CD4-positive, alpha-beta memory T cell (primary cell): ENCODE measurements around the gene TMEM258. TPM values are rescaled to one million over a fixed set of nuclear protein-coding genes. Genes with fewer than 3 reads are reported as not detected.

Experiments
- CTCF ChIA-PET: fragments of 350-600 bp; sonication (Branson Sonifier 250); formaldehyde crosslinking; loops from one replicate; lab custom pipeline; 2021; ENCODE audit warnings: inconsistent platforms; ENCODE audit not compliant: partially characterized antibody; lab: Charles Lee
- POLR2A ChIA-PET: fragments of 350-600 bp; sonication (Branson Sonifier 250); formaldehyde crosslinking; loops from one replicate; lab custom pipeline; 2021; ENCODE audit not compliant: partially characterized antibody; lab: Charles Lee
- DNase-seq, 5 donors: peaks; one replicate each; pipeline versions ENCODE4 v3.0.0 to v3.0.0-alpha.2; 2020 to 2022; ENCODE audit warnings: mixed read lengths in 1 of 5
- H3K27ac ChIP-seq: one replicate; pipeline ENCODE4 v1.7.0; 2013; ENCODE audit warnings: low read depth, low read length
- H3K27me3 ChIP-seq: 2 replicates; pipeline ENCODE4 v1.7.0; 2013; ENCODE audit warnings: mild to moderate bottlenecking, low read length, moderate library complexity; ENCODE audit not compliant: insufficient read depth
- H3K36me3 ChIP-seq: 2 replicates; pipeline ENCODE4 v1.7.0; 2013; ENCODE audit warnings: mild to moderate bottlenecking, low read length, moderate library complexity; ENCODE audit not compliant: insufficient read depth
- H3K4me1 ChIP-seq: 2 replicates; pipeline ENCODE4 v1.7.0; 2013; ENCODE audit warnings: mild to moderate bottlenecking, low read length, moderate library complexity; ENCODE audit not compliant: insufficient read depth
- H3K4me3 ChIP-seq, 2 donors: one replicate each; pipeline ENCODE4 v1.7.0; 2013; ENCODE audit warnings: low read length in 2 of 2, mild to moderate bottlenecking in 1 of 2
- H3K9me3 ChIP-seq, 2 donors: one replicate each; pipeline ENCODE4 v1.7.0; 2013; ENCODE audit warnings: low read length in 2 of 2, control low read depth in 1 of 2; ENCODE audit not compliant: control insufficient read depth in 1 of 2
- H3K27ac Mint-ChIP-seq, 7 donors: one replicate each; pipeline ENCODE4 v1.8.0; 2020 to 2021; ENCODE audit warnings: mixed read lengths in 7 of 7, mild to moderate bottlenecking in 6 of 7, inconsistent platforms in 3 of 7, moderate library complexity in 3 of 7
- H3K27me3 Mint-ChIP-seq, 2 donors: one replicate each; pipeline ENCODE4 v1.8.0; 2020 to 2021; ENCODE audit warnings: mixed read lengths in 2 of 2
- H3K36me3 Mint-ChIP-seq, 2 donors: one replicate each; pipeline ENCODE4 v1.8.0; 2020 to 2021; ENCODE audit warnings: mixed read lengths in 2 of 2, inconsistent platforms in 1 of 2, mild to moderate bottlenecking in 1 of 2
- H3K4me1 Mint-ChIP-seq, 4 donors: one replicate each; pipeline ENCODE4 v1.8.0; 2020 to 2021; ENCODE audit warnings: mixed read lengths in 4 of 4, mild to moderate bottlenecking in 1 of 4
- H3K4me3 Mint-ChIP-seq, 8 donors: one replicate each; pipeline ENCODE4 v1.8.0; 2020 to 2021; ENCODE audit warnings: mixed read lengths in 8 of 8, mild to moderate bottlenecking in 7 of 8, moderate library complexity in 6 of 8, inconsistent platforms in 3 of 8
- H3K9me3 Mint-ChIP-seq, 8 donors: one replicate each; pipeline ENCODE4 v1.8.0; 2020 to 2021; ENCODE audit warnings: mixed read lengths in 8 of 8, mild to moderate bottlenecking in 5 of 8, inconsistent platforms in 3 of 8, moderate library complexity in 1 of 8
- intact Hi-C: fragments of 100-400 bp; cut with micrococcal nuclease; formaldehyde crosslinking; loops from one replicate; pipeline ENCODE4 v1.15.1; 2023
- polyA plus RNA-seq, 2 donors: library from polyadenylated mRNA; unstranded; fragments of 300-500 nt; fragmentation: Illumina TruSeq; gene quantifications; one replicate each; pipeline ENCODE4 v1.2.3, GENCODE V29; 2021
- total RNA-seq, 2 experiments: library from RNA; stranded (reverse); gene quantifications; one replicate each; pipeline ENCODE4 v1.2.3, GENCODE V29; 2021

The TMEM258 gene
- total and polyA plus RNA-seq, 4 experiments from 2014 or later: 113 to 276 (median 152) TPM

GRCh38 chr11:61787928-61788491 lies 4.4 kb downstream of the TMEM258 start:
- H3K4me3 ChIP-seq: no peak overlapping the region
- ChIA-PET POLR2A (interaction anchor here (1.3 to 1.5 kb wide), 2 partner anchors 15 to 179 kb away, joined by 3 to 4 read pairs; partner anchors contain the start of gene FTH1), CTCF (interaction anchor here (1.0 to 2.7 kb wide), 7 partner anchors 9 to 320 kb away, joined by 3 to 16 read pairs (median 4); no protein-coding TSS in a partner anchor)
- no peaks in the 10 kb centered on the region for H3K9me3 ChIP-seq
- Mint-ChIP-seq H3K4me3 (no peak overlapping the region), H3K9me3 (no peaks in the 10 kb centered on the region), H3K4me1 (peaks cover 8 to 40% (median 23%) of the 10 kb centered on the region in 4 donors), H3K27ac (peak overlapping the region in 1 of 7 donors; percentile 36), H3K36me3 (peaks cover 25 to 74% of the 10 kb centered on the region in 2 donors), H3K27me3 (no peaks in the 10 kb centered on the region)
- no peak for DNase-seq
- intact Hi-C loops: no loop called here
- H3K36me3 ChIP-seq: peaks cover 57% of the 10 kb centered on the region
- H3K27ac ChIP-seq: no peak overlapping the region
- peaks cover 9% of the 10 kb centered on the region for H3K4me1 ChIP-seq
- H3K27me3 ChIP-seq: no peaks in the 10 kb centered on the region

- H3K36me3 Mint-ChIP-seq: peaks cover 25 to 62% of the 10 kb centered on the region in 2 donors
- no peak overlapping the region for H3K4me3 Mint-ChIP-seq
- ChIA-PET POLR2A (interaction anchor here (0.7 kb wide), 1 partner anchor 22 kb away, joined by 3 read pairs; no protein-coding TSS in a partner anchor), CTCF (interaction anchor here (2.7 kb wide), 1 partner anchor 11 kb away, joined by 16 read pairs; no protein-coding TSS in a partner anchor)
- no peak overlapping the region for H3K27ac Mint-ChIP-seq
- peaks cover 2 to 21% (median 9%) of the 10 kb centered on the region in 4 donors for H3K4me1 Mint-ChIP-seq
- no peak overlapping the region for H3K27ac ChIP-seq
- DNase-seq: no peak
- no peaks in the 10 kb centered on the region for H3K9me3 Mint-ChIP-seq
- H3K27me3 Mint-ChIP-seq: no peaks in the 10 kb centered on the region
- intact Hi-C loops: no loop called here
- H3K27me3 ChIP-seq: no peaks in the 10 kb centered on the region
- no peaks in the 10 kb centered on the region for H3K9me3 ChIP-seq
- peaks cover 57% of the 10 kb centered on the region for H3K36me3 ChIP-seq
- no peak overlapping the region for H3K4me3 ChIP-seq
- H3K4me1 ChIP-seq: no peaks in the 10 kb centered on the region
These were observed 6.5 kb downstream of the TMEM258 start for GRCh38 chr11:61785837-61786402.

- ChIA-PET CTCF (interaction anchor here (1.3 to 1.5 kb wide), 2 partner anchors 13 to 298 kb away, joined by 3 to 4 read pairs; no protein-coding TSS in a partner anchor), POLR2A (no interaction called here)
- Histone ChIP-seq H3K4me1 (no peaks in the 10 kb centered on the region), H3K27me3 (no peaks in the 10 kb centered on the region), H3K4me3 (no peak overlapping the region), H3K9me3 (no peaks in the 10 kb centered on the region), H3K36me3 (peaks cover 47% of the 10 kb centered on the region), H3K27ac (no peak overlapping the region)
- intact Hi-C loops: no loop called here
- Mint-ChIP-seq H3K27ac (peak overlapping the region in 3 of 7 donors; percentile 22 to 59 (median 31)), H3K4me1 (peaks cover 0 to 8% (median under 1%) of the 10 kb centered on the region in 4 donors), H3K9me3 (no peaks in the 10 kb centered on the region), H3K36me3 (peaks cover 17 to 50% of the 10 kb centered on the region in 2 donors), H3K4me3 (no peak overlapping the region), H3K27me3 (no peaks in the 10 kb centered on the region)
- no peak for DNase-seq
These were observed 7.9 kb downstream of the TMEM258 start for GRCh38 chr11:61784506-61784805.

- H3K4me3 Mint-ChIP-seq: no peak overlapping the region
These were observed 8.5 kb downstream of the TMEM258 start for GRCh38 chr11:61783717-61784505.

GRCh38 chr11:61782841-61783240 lies 9.6 kb downstream of the TMEM258 start:
- H3K27ac ChIP-seq: no peak overlapping the region
- DNase-seq: no peak
- H3K36me3 ChIP-seq: peaks cover 31% of the 10 kb centered on the region
- H3K4me1 ChIP-seq: peaks cover 3% of the 10 kb centered on the region
- no peaks in the 10 kb centered on the region for H3K9me3 ChIP-seq
- Mint-ChIP-seq H3K4me1 (peaks cover 0 to 6% (median 2%) of the 10 kb centered on the region in 4 donors), H3K27me3 (no peaks in the 10 kb centered on the region), H3K36me3 (peaks cover 10 to 34% of the 10 kb centered on the region in 2 donors), H3K4me3 (no peak overlapping the region), H3K9me3 (no peaks in the 10 kb centered on the region), H3K27ac (no peak overlapping the region)
- H3K4me3 ChIP-seq: no peak overlapping the region
- CTCF ChIA-PET: interaction anchor here (1.5 kb wide), 1 partner anchor 14 kb away, joined by 4 read pairs; no protein-coding TSS in a partner anchor
- H3K27me3 ChIP-seq: no peaks in the 10 kb centered on the region
- POLR2A ChIA-PET: no interaction called here
- intact Hi-C loops: no loop called here

More at GRCh38 chr11:61783717-61784505, 8.5 kb downstream of the TMEM258 start:
- no peak overlapping the region for H3K27ac ChIP-seq
- H3K27me3 Mint-ChIP-seq: no peaks in the 10 kb centered on the region
- peak overlapping the region in 2 of 7 donors; percentile 24 to 74 for H3K27ac Mint-ChIP-seq
- no peaks in the 10 kb centered on the region for H3K9me3 Mint-ChIP-seq
- no peaks in the 10 kb centered on the region for H3K4me1 ChIP-seq
- intact Hi-C loops: no loop called here
- H3K9me3 ChIP-seq: no peaks in the 10 kb centered on the region
- H3K4me1 Mint-ChIP-seq: peaks cover 0 to 4% (median 0%) of the 10 kb centered on the region in 4 donors
- ChIA-PET POLR2A (no interaction called here), CTCF (interaction anchor here (1.3 to 1.5 kb wide), 2 partner anchors 13 to 298 kb away, joined by 3 to 4 read pairs; no protein-coding TSS in a partner anchor)
- peaks cover 42% of the 10 kb centered on the region for H3K36me3 ChIP-seq
- H3K4me3 ChIP-seq: no peak overlapping the region
- no peaks in the 10 kb centered on the region for H3K27me3 ChIP-seq
- DNase-seq: no peak
- peaks cover 14 to 44% of the 10 kb centered on the region in 2 donors for H3K36me3 Mint-ChIP-seq

GRCh38 chr11:61782299-61782698 lies 10.1 kb downstream of the TMEM258 start:
- intact Hi-C loops: no loop called here
- POLR2A ChIA-PET: no interaction called here

GRCh38 chr11:61781585-61781984 lies 10.8 kb downstream of the TMEM258 start:
- POLR2A ChIA-PET: interaction anchor here (1.5 kb wide), 1 partner anchor 10 kb away, joined by 5 read pairs; no protein-coding TSS in a partner anchor

More at GRCh38 chr11:61782299-61782698, 10.1 kb downstream of the TMEM258 start:
- H3K9me3 ChIP-seq: no peaks in the 10 kb centered on the region
- H3K4me1 ChIP-seq: peaks cover 6% of the 10 kb centered on the region
- Mint-ChIP-seq H3K27ac (peak overlapping the region in 1 of 7 donors; percentile 52), H3K36me3 (peaks cover 10 to 32% of the 10 kb centered on the region in 2 donors), H3K9me3 (no peaks in the 10 kb centered on the region), H3K27me3 (no peaks in the 10 kb centered on the region), H3K4me3 (no peak overlapping the region), H3K4me1 (peaks cover 0 to 9% (median 4%) of the 10 kb centered on the region in 4 donors)
- H3K4me3 ChIP-seq: no peak overlapping the region
- peaks cover 27% of the 10 kb centered on the region for H3K36me3 ChIP-seq
- CTCF ChIA-PET: no interaction called here
- H3K27ac ChIP-seq: no peak overlapping the region
- no peak for DNase-seq
- H3K27me3 ChIP-seq: no peaks in the 10 kb centered on the region

More at GRCh38 chr11:61781585-61781984, 10.8 kb downstream of the TMEM258 start:
- Histone ChIP-seq H3K9me3 (no peaks in the 10 kb centered on the region), H3K27me3 (no peaks in the 10 kb centered on the region), H3K36me3 (peaks cover 20% of the 10 kb centered on the region), H3K27ac (no peak overlapping the region), H3K4me1 (peaks cover 12% of the 10 kb centered on the region), H3K4me3 (no peak overlapping the region)
- CTCF ChIA-PET: no interaction called here
- intact Hi-C loops: no loop called here
- no peak overlapping the region for H3K27ac Mint-ChIP-seq
- no peak for DNase-seq
- H3K27me3 Mint-ChIP-seq: no peaks in the 10 kb centered on the region
- H3K4me3 Mint-ChIP-seq: no peak overlapping the region
- peaks cover under 1 to 15% (median 9%) of the 10 kb centered on the region in 4 donors for H3K4me1 Mint-ChIP-seq
- peaks cover 10 to 25% of the 10 kb centered on the region in 2 donors for H3K36me3 Mint-ChIP-seq
- no peaks in the 10 kb centered on the region for H3K9me3 Mint-ChIP-seq
